ENCODE results near the gene OLIG2.

DNA sequence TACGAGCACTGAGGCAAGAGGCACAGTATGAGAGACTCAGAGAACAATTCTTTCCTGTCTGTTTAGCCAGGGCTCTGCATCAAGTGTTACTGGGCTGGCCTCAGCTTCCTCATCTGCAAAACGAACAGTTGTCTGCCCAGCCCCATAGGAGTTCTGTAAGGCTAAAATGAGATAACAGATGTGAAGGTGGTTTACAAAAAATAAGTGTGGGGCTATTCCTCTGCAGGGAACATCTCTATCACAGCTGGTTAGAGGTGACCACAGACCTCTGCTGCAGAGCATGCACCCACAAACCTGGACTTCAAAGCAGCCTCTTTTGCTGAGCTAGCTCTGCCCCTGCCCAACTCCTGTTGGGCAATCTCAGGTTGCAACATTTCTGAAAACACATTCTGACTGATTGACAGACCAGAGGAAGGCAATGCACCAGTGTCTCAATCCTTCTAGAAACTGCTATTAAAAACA lies 33.7 kb downstream of the OLIG2 start:
- no peak for TF ChIP-seq YY1 (IDR thresholded peaks at IDR 0.05; ENCODE audit: insufficient read depth, insufficient read length)
- TF ChIP-seq SUZ12 (IDR thresholded peaks at IDR 0.05; ENCODE audit: extremely low read depth, insufficient read depth, insufficient read length), result no peak
- no peak for TF ChIP-seq ZNF274 (IDR thresholded peaks at IDR 0.05; ENCODE audit: low read depth, low read length)

Data from NT2/D1 (cell line).